Transverse colon (tissue), 4 donors: ENCODE data around the gene SRGAP1. TPM values are rescaled to one million over a fixed set of nuclear protein-coding genes. Genes with fewer than 3 reads are reported as not detected.

Experiments
- DNase-seq: peaks from one replicate; pipeline ENCODE4 v3.0.0-alpha.2; 2019
- H3K27ac ChIP-seq, 4 donors: fragments of 200-600 bp; sonication (generic); 2 replicates each; pipeline ENCODE4 v1.5.1; 2016 to 2018; ENCODE audit warnings: inconsistent platforms in 4 of 4
- H3K27me3 ChIP-seq: fragments of 200-600 bp; sonication (generic); 2 replicates; pipeline ENCODE4 v1.5.1; 2017; ENCODE audit warnings: inconsistent platforms
- H3K36me3 ChIP-seq, 4 donors: fragments of 200-600 bp; sonication (generic); 2 replicates each; pipeline ENCODE4 v1.5.1; 2017 to 2019; ENCODE audit warnings: inconsistent platforms in 4 of 4
- H3K4me1 ChIP-seq, 4 donors: fragments of 200-600 bp; sonication (generic); 2 replicates each; pipeline ENCODE4 v1.5.1; 2017 to 2020; ENCODE audit warnings: inconsistent platforms in 4 of 4
- H3K4me3 ChIP-seq, 4 donors: fragments of 200-600 bp; sonication (generic); 1 replicate in 1 of 4; 2 replicates in 3 of 4; pipeline versions ENCODE4 v1.5.1 to v1.6.1; 2017 to 2019; ENCODE audit warnings: inconsistent platforms in 4 of 4
- H3K9me3 ChIP-seq, 2 donors: fragments of 200-600 bp; sonication (generic); 2 replicates each; pipeline ENCODE4 v1.5.1; 2017 to 2019; ENCODE audit warnings: inconsistent platforms in 2 of 2
- CTCF ChIP-seq, 5 experiments: fragments of 200-600 bp in 3 of 5; fragments of 450-650 bp in 2 of 5; sonication (generic) in 3 of 5; IDR thresholded peaks; 1 replicate in 2 of 5; 2 replicates in 3 of 5; pipeline ENCODE4 v1.5.1; 2016 to 2017; ENCODE audit warnings: antibody characterized with exemption in 5 of 5, inconsistent platforms in 3 of 5, mild to moderate bottlenecking in 2 of 5, moderate library complexity in 1 of 5
- EP300 ChIP-seq: sonication (generic); formaldehyde crosslinking; IDR thresholded peaks from one replicate; pipeline ENCODE4 v1.6.1; 2017; ENCODE audit warnings: antibody characterized with exemption, low read depth
- POLR2A ChIP-seq: fragments of 450-650 bp; IDR thresholded peaks from one replicate; pipeline ENCODE4 v1.6.1; 2016; ENCODE audit warnings: antibody characterized with exemption, mild to moderate bottlenecking, moderate library complexity
- POLR2AphosphoS5 ChIP-seq, 3 donors: sonication (generic); formaldehyde crosslinking; IDR thresholded peaks; one replicate each; pipeline ENCODE4 v1.6.1; 2016; ENCODE audit warnings: antibody characterized with exemption in 3 of 3
- WGBS, 2 donors: methylation state at CpG; one replicate each; pipeline ENCODE4 v1.1.5; 2018; ENCODE audit warnings: low coverage in 1 of 2; 5-methylcytosine and 5-hydroxymethylcytosine counted together
- in situ Hi-C, 4 donors: fragments of 200-750 bp; cut with MboI; loops; one replicate each; pipeline versions ENCODE4 v1.15.0 to v1.15.1; 2017; ENCODE audit warnings: low sequenced_read_pairs in 3 of 4, low pct_ligation_motif_present in 1 of 4, low pct_unique_long_range_greater_than_20kb in 1 of 4
- intact Hi-C: fragments of 100-400 bp; cut with DNase I; formaldehyde crosslinking; loops from one replicate; pipeline ENCODE4 v1.15.1; 2023; ENCODE audit warnings: low total_unique reads
- total RNA-seq, 4 donors: library from RNA; depleted of rRNA; stranded (reverse); fragments of >200 nt; gene quantifications; one replicate each; pipeline ENCODE4 v1.1.0, GENCODE V29; 2016

Gene SRGAP1
- total RNA-seq, 4 donors from 2014 or later, result 16.0 to 720 (median 51.4) TPM

GRCh38 chr12:64098709-64099354 is 254.3 kb downstream of the SRGAP1 start:
- DNase-seq, result no peak
- no peaks in the 10 kb centered on the region for H3K9me3 ChIP-seq
- peaks cover 0 to 5% (median 3%) of the 10 kb centered on the region in 4 donors for H3K4me1 ChIP-seq
- no peaks in the 10 kb centered on the region for H3K27me3 ChIP-seq
- H3K27ac ChIP-seq, result peak overlapping the region in 3 of 4 donors; percentile 51 to 64 (median 54)
- H3K36me3 ChIP-seq, result no peaks in the 10 kb centered on the region
- WGBS, 2 donors, result 56 to 68% methylated on average over 2 of the region's 2 CpGs
- H3K4me3 ChIP-seq, result no peak overlapping the region
- intact Hi-C loops, result no loop called here
- in situ Hi-C loops, result no loop called here
- TF ChIP-seq EP300, result no peak
- no peak for TF ChIP-seq CTCF (IDR thresholded peaks at IDR 0.05)
- no peak for TF ChIP-seq POLR2AphosphoS5 (IDR thresholded peaks at IDR 0.05)

- Histone ChIP-seq H3K4me3 (no peak overlapping the region), H3K27me3 (no peaks in the 10 kb centered on the region), H3K9me3 (no peaks in the 10 kb centered on the region), H3K36me3 (no peaks in the 10 kb centered on the region), H3K4me1 (peaks cover 0 to 5% (median 3%) of the 10 kb centered on the region in 4 donors), H3K27ac (peak overlapping the region in 3 of 4 donors; percentile 51 to 64 (median 54))
- 46 to 52% methylated on average over 2 to 5 of the region's 5 CpGs for WGBS, 2 donors
- intact Hi-C loops (no loop called here), in situ Hi-C loops (no loop called here)
- TF ChIP-seq POLR2A (no peak), EP300 (peak; percentile 49), POLR2AphosphoS5 (IDR thresholded peaks at IDR 0.05) (peak; percentile 48 to 55 (median 52)), CTCF (IDR thresholded peaks at IDR 0.05) (no peak)
- DNase-seq, result no peak
These were observed 254.9 kb downstream of the SRGAP1 start for GRCh38 chr12:64099397-64099796.

GRCh38 chr12:64102339-64102738 is 257.8 kb downstream of the SRGAP1 start:
- WGBS, 2 donors, result 87 to 88% methylated on average over 4 of the region's 4 CpGs
- peaks cover 0 to 5% (median 3%) of the 10 kb centered on the region in 4 donors for H3K4me1 ChIP-seq
- DNase-seq, result no peak
- H3K9me3 ChIP-seq, result no peaks in the 10 kb centered on the region
- TF ChIP-seq POLR2AphosphoS5 (IDR thresholded peaks at IDR 0.05) (no peak), CTCF (IDR thresholded peaks at IDR 0.05) (no peak), EP300 (no peak), POLR2A (no peak)
- H3K27me3 ChIP-seq, result no peaks in the 10 kb centered on the region
- H3K36me3 ChIP-seq, result no peaks in the 10 kb centered on the region
- in situ Hi-C loops, result no loop called here
- no peak overlapping the region for H3K27ac ChIP-seq
- intact Hi-C loops, result no loop called here
- no peak overlapping the region for H3K4me3 ChIP-seq

GRCh38 chr12:64103825-64104740 is 259.6 kb downstream of the SRGAP1 start:
- Histone ChIP-seq H3K27ac (peak overlapping the region in 3 of 4 donors; percentile 49 to 67 (median 56)), H3K36me3 (peaks cover 0 to 3% (median 0%) of the 10 kb centered on the region in 4 donors), H3K27me3 (no peaks in the 10 kb centered on the region), H3K4me3 (no peak overlapping the region), H3K4me1 (peaks cover 0 to 1% (median under 1%) of the 10 kb centered on the region in 4 donors), H3K9me3 (no peaks in the 10 kb centered on the region)
- intact Hi-C loops, result no loop called here
- in situ Hi-C loops, result no loop called here
- WGBS, 2 donors, result 81 to 87% methylated on average over 9 to 10 of the region's 10 CpGs
- peak; percentile 48 for TF ChIP-seq EP300
- TF ChIP-seq POLR2A, result no peak
- TF ChIP-seq POLR2AphosphoS5 (IDR thresholded peaks at IDR 0.05), result peak; percentile 56 to 78 (median 75)
- TF ChIP-seq CTCF (IDR thresholded peaks at IDR 0.05), result no peak
- DNase-seq, result peak; percentile 25
